ENCODE data around the gene SLC35A3.

The SLC35A3 gene

GRCh38 chr1:100006688-100007087 lies 36.9 kb downstream of the SLC35A3 start:
- no peak overlapping the region for H3K4me3 ChIP-seq (ENCODE audit: low read depth, low read length)
- DNase-seq (ENCODE audit: low read depth), result no peak
- TF ChIP-seq, protein P1, sequence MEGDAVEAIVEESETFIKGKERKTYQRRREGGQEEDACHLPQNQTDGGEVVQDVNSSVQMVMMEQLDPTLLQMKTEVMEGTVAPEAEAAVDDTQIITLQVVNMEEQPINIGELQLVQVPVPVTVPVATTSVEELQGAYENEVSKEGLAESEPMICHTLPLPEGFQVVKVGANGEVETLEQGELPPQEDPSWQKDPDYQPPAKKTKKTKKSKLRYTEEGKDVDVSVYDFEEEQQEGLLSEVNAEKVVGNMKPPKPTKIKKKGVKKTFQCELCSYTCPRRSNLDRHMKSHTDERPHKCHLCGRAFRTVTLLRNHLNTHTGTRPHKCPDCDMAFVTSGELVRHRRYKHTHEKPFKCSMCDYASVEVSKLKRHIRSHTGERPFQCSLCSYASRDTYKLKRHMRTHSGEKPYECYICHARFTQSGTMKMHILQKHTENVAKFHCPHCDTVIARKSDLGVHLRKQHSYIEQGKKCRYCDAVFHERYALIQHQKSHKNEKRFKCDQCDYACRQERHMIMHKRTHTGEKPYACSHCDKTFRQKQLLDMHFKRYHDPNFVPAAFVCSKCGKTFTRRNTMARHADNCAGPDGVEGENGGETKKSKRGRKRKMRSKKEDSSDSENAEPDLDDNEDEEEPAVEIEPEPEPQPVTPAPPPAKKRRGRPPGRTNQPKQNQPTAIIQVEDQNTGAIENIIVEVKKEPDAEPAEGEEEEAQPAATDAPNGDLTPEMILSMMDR (conservative IDR thresholded peaks at IDR 0.05; ENCODE audit: low read depth, low read length), result no peak

DNA sequence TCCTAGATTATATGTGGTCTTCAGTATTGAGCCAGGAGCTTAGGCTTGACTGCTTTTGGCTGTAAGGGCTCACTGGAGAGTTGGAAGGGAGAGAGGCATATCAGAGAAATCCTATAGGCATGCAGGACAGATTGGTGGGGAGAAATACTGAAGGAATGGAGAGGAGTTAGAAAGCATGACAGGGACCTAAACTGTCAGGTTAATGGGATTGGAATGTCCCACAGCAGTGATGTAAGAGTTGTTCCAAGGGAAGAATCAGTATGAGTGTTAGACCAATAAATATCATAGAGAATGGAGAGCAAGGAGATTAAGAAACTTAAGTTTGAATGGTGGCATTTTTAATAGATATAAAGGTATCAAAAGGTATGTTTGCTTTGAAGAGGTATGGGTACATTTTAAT lies 39.7 kb downstream of the SLC35A3 start:
- peak; percentile 40 for DNase-seq (ENCODE audit: low read depth)
- no peak overlapping the region for H3K4me3 ChIP-seq (ENCODE audit: low read depth, low read length)
- TF ChIP-seq, protein P1 (conservative IDR thresholded peaks at IDR 0.05; ENCODE audit: low read depth, low read length), result no peak

DNA sequence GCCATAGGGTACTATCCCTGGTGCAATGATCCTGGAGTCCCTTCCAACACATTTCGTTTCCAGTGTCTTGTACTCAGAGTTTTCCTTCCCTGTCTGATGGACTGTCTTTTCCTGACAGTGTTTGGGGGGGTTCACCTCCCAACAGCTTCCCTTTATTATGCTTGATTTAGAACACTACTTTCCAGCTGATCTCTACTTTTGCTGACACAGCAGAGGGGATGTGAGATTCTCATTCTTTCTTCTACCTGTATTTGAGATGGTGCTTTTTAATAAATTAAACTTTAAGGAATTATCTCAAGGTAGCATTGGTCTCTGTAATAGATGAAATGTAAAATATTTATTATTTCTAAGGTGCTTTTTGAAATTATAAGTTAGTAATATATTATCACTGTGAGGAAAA lies 41.0 kb downstream of the SLC35A3 start:
- no peak for DNase-seq (ENCODE audit: low read depth)
- TF ChIP-seq, protein P1 (conservative IDR thresholded peaks at IDR 0.05; ENCODE audit: low read depth, low read length), result no peak
- H3K4me3 ChIP-seq (ENCODE audit: low read depth, low read length), result no peak overlapping the region

- H3K4me3 ChIP-seq (ENCODE audit: low read depth, low read length), result no peak overlapping the region
- no peak for DNase-seq (ENCODE audit: low read depth)
- TF ChIP-seq, protein P1 (conservative IDR thresholded peaks at IDR 0.05; ENCODE audit: low read depth, low read length), result no peak
These were observed 49.4 kb downstream of the SLC35A3 start for GRCh38 chr1:100019220-100019619.

- TF ChIP-seq, protein P1 (conservative IDR thresholded peaks at IDR 0.05; ENCODE audit: low read depth, low read length), result no peak
- no peak overlapping the region for H3K4me3 ChIP-seq (ENCODE audit: low read depth, low read length)
- DNase-seq (ENCODE audit: low read depth), result no peak
These were observed 53.7 kb downstream of the SLC35A3 start for GRCh38 chr1:100023482-100023881.

GRCh38 chr1:100027212-100027611 lies 57.4 kb downstream of the SLC35A3 start:
- no peak overlapping the region for H3K4me3 ChIP-seq (ENCODE audit: low read depth, low read length)
- TF ChIP-seq, protein P1 (conservative IDR thresholded peaks at IDR 0.05; ENCODE audit: low read depth, low read length), result no peak
- no peak for DNase-seq (ENCODE audit: low read depth)

GRCh38 chr1:100028765-100029164 lies 59.0 kb downstream of the SLC35A3 start:
- TF ChIP-seq, protein P1 (conservative IDR thresholded peaks at IDR 0.05; ENCODE audit: low read depth, low read length), result no peak
- DNase-seq (ENCODE audit: low read depth), result no peak
- no peak overlapping the region for H3K4me3 ChIP-seq (ENCODE audit: low read depth, low read length)

Data from choroid plexus epithelial cell (primary cell).